Thyroid gland (tissue), 4 donors: Measurements from ENCODE around the gene GDPD1.

Experiments used
- CTCF ChIP-seq, 6 experiments: fragments of 200-600 bp in 3 of 6; fragments of 450-650 bp in 3 of 6; sonication (generic) in 3 of 6; IDR thresholded peaks; one replicate each; pipeline ENCODE4 v1.5.1; 2016 to 2019; ENCODE audit warnings: antibody characterized with exemption in 6 of 6, mild to moderate bottlenecking in 2 of 6, inconsistent platforms in 1 of 6, moderate library complexity in 1 of 6
- POLR2A ChIP-seq, 2 donors: fragments of 450-650 bp; IDR thresholded peaks; one replicate each; pipeline ENCODE4 v1.6.1; 2017; ENCODE audit warnings: antibody characterized with exemption in 2 of 2, mild to moderate bottlenecking in 2 of 2, moderate library complexity in 1 of 2

DNA sequence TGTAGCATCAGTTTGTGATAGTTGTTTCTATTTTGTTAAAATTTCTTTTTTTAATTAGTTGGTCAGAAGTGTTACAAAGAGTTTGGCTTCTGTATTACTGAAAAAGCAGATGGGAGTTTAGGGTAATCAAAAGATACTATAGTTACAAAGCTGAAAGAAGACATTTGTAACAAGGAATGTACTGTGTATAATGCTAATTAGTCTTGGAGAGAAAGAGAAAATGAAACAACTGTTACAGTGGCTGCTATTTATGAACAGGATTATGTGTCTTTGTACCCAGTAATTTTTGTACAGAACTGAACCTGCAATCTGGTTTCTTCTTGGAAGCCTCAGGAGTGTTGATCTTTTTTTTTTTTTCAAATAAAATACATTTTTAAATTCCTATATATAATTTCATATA, 14.3 kb downstream of the GDPD1 start:
- TF ChIP-seq POLR2A (IDR thresholded peaks at IDR 0.05) (no peak), CTCF (IDR thresholded peaks at IDR 0.05) (no peak)
